A549 (cell line): ENCODE measurements around the gene PLPPR1. TPM values are rescaled to one million over a fixed set of nuclear protein-coding genes. Genes with fewer than 3 reads are reported as not detected.

Experiments
- ATAC-seq, 2 experiments: fragments of 200-7000 bp in 1 of 2; fragments of >200 bp in 1 of 2; cut with Nextera tagmentation in 1 of 2; cut with Tn5 transposase in 1 of 2; 3 replicates each; pipeline versions ENCODE4 v1.8.0 to v1.9.1; 2018 to 2020; ENCODE audit warnings: mild to moderate bottlenecking in 1 of 2, moderate library complexity in 1 of 2
- CTCF ChIA-PET: fragments of 300-600 bp; sonication (Branson Sonifier 250); formaldehyde crosslinking; extraction: SDS; loops from one replicate; lab custom pipeline; 2021; ENCODE audit warnings: antibody characterized with exemption, inconsistent platforms; lab: Yijun Ruan, JAX
- POLR2A ChIA-PET: fragments of 350-600 bp; formaldehyde crosslinking; extraction: SDS; loops from one replicate; lab custom pipeline; 2021; ENCODE audit warnings: antibody characterized with exemption, inconsistent platforms; lab: Yijun Ruan, JAX
- DNase-seq, 2 experiments: peaks; one replicate each; pipeline versions ENCODE4 v3.0.0 to v3.0.0-alpha.2; 2011 to 2016; ENCODE audit warnings: low read depth in 1 of 2, low spot score in 1 of 2
- FAIRE-seq: peaks from 2 replicates; lab custom pipeline; 2011; peaks lifted over from hg19 to GRCh38; lab: Jason Lieb, UNC
- H3K27ac ChIP-seq, 2 experiments: fragments of >200 bp; sonication (Bioruptor Twin); formaldehyde crosslinking; 3 replicates each; pipeline ENCODE4 v1.5.1; 2016 to 2017
- H3K4me1 ChIP-seq: fragments of >200 bp; sonication (Bioruptor Twin); formaldehyde crosslinking; 3 replicates; pipeline ENCODE4 v1.6.1; 2016
- H3K4me2 ChIP-seq: fragments of >200 bp; sonication (Bioruptor Twin); formaldehyde crosslinking; 3 replicates; pipeline ENCODE4 v1.6.1; 2016
- H3K4me3 ChIP-seq: fragments of >200 bp; sonication (Bioruptor Twin); formaldehyde crosslinking; 3 replicates; pipeline ENCODE4 v1.5.1; 2016
- H3K9me3 ChIP-seq: fragments of >200 bp; sonication (Bioruptor Twin); formaldehyde crosslinking; 3 replicates; pipeline ENCODE4 v1.6.1; 2016
- BCL3 ChIP-seq: fragments of >200 bp; sonication (Bioruptor Twin); formaldehyde crosslinking; IDR thresholded peaks from 3 replicates; pipeline ENCODE4 v1.6.1; 2016
- BHLHE40 ChIP-seq: IDR thresholded peaks from 2 replicates; pipeline ENCODE4 v1.6.1; 2012; ENCODE audit warnings: low read depth, low read length, inconsistent platforms
- CEBPB ChIP-seq, 2 experiments: fragments of >200 bp in 1 of 2; sonication (Bioruptor Twin) in 1 of 2; formaldehyde crosslinking in 1 of 2; IDR thresholded peaks; 2 replicates each; pipeline ENCODE4 v1.6.1; 2012 to 2016
- CHD4 ChIP-seq: fragments of 200-600 bp; sonication (generic); IDR thresholded peaks from 2 replicates; pipeline ENCODE4 v1.6.1; 2016; ENCODE audit warnings: antibody characterized with exemption, mild to moderate bottlenecking, borderline replicate concordance
- EHMT2 ChIP-seq: fragments of 200-600 bp; sonication (generic); IDR thresholded peaks from 2 replicates; pipeline ENCODE4 v1.6.1; 2016; ENCODE audit warnings: antibody characterized with exemption, low read depth, mild to moderate bottlenecking, moderate library complexity
- EP300 ChIP-seq, 2 experiments: fragments of >200 bp; sonication (Bioruptor Twin); formaldehyde crosslinking; IDR thresholded peaks; 2 replicates in 1 of 2; 3 replicates in 1 of 2; pipeline ENCODE4 v1.6.1; 2016 to 2017
- JUNB ChIP-seq: fragments of >200 bp; sonication (Bioruptor Twin); formaldehyde crosslinking; IDR thresholded peaks from 2 replicates; pipeline ENCODE4 v1.6.1; 2016
- KDM1A ChIP-seq: fragments of 200-600 bp; sonication (generic); IDR thresholded peaks from 2 replicates; pipeline ENCODE4 v1.6.1; 2016; ENCODE audit warnings: low read depth, mild to moderate bottlenecking
- KDM5A ChIP-seq: fragments of 200-600 bp; sonication (generic); IDR thresholded peaks from 2 replicates; pipeline ENCODE4 v1.6.1; 2016; ENCODE audit warnings: antibody characterized with exemption, mild to moderate bottlenecking
- MAZ ChIP-seq: fragments of 150-350 bp; IDR thresholded peaks from 2 replicates; pipeline ENCODE4 v1.6.1; 2014; ENCODE audit warnings: antibody characterized with exemption, low read depth, low read length, borderline replicate concordance
- NPAS2 ChIP-seq: fragments of 250-450 bp; sonication (Bioruptor Pico); IDR thresholded peaks from 2 replicates; pipeline ENCODE4 v1.8.0; 2022; ENCODE audit warnings: mild to moderate bottlenecking, moderate library complexity, borderline replicate concordance
- POLR2AphosphoS2 ChIP-seq: conservative IDR thresholded peaks from 2 replicates; pipeline ENCODE4 v1.6.1; 2012; ENCODE audit warnings: low read length, improper control_type of control experiment, inconsistent platforms
- RARB ChIP-seq: fragments of 250-450 bp; sonication (Bioruptor Pico); IDR thresholded peaks from 2 replicates; pipeline ENCODE4 v1.8.0; 2021; ENCODE audit warnings: mild to moderate bottlenecking, moderate library complexity
- RNF2 ChIP-seq: fragments of 200-600 bp; sonication (generic); IDR thresholded peaks from 2 replicates; pipeline ENCODE4 v1.6.1; 2016; ENCODE audit warnings: low read depth, mild to moderate bottlenecking, antibody characterized with exemption, moderate library complexity, borderline replicate concordance
- SREBF2 ChIP-seq: fragments of 450-650 bp; IDR thresholded peaks from 2 replicates; pipeline ENCODE4 v1.6.1; 2014; ENCODE audit warnings: mild to moderate bottlenecking, moderate library complexity
- TFCP2L1 ChIP-seq: fragments of 250-450 bp; sonication (Bioruptor Pico); IDR thresholded peaks from 2 replicates; pipeline ENCODE4 v1.5.0; 2021; ENCODE audit warnings: mild to moderate bottlenecking
- ZC3H11A ChIP-seq: fragments of 450-650 bp; IDR thresholded peaks from 2 replicates; pipeline ENCODE4 v1.6.1; 2014; ENCODE audit warnings: antibody characterized with exemption, mild to moderate bottlenecking
- ZNF302 ChIP-seq: fragments of 250-450 bp; sonication (Bioruptor Pico); IDR thresholded peaks from 2 replicates; pipeline ENCODE4 v1.9.0; 2021; ENCODE audit warnings: inconsistent platforms, mild to moderate bottlenecking, moderate library complexity
- WGBS: methylation state at CpG from one replicate; pipeline ENCODE4 v1.1.6; 2017; ENCODE audit errors: missing lambda C conversion rate; 5-methylcytosine and 5-hydroxymethylcytosine counted together
- polyA plus RNA-seq, 4 experiments: library from polyadenylated mRNA; depleted of rRNA in 3 of 4; stranded (reverse); fragments of >200 nt; fragmentation: RNase III in 1 of 4; extraction: RNeasy Plus Mini Kit Qiagen cat#74134 plus additional on column Dnase treatment in 1 of 4; gene quantifications; 2 replicates in 3 of 4; 3 replicates in 1 of 4; pipeline ENCODE4 v1.2.3, GENCODE V29; 2011 to 2017
- TF ChIP-seq, protein P1 (sequence below): fragments of >200 bp; sonication (Bioruptor Twin); formaldehyde crosslinking; IDR thresholded peaks from 2 replicates; pipeline ENCODE4 v1.6.1; 2016
- TF ChIP-seq, protein P2 (sequence below): fragments of 450-650 bp; IDR thresholded peaks from 2 replicates; pipeline ENCODE4 v1.6.1; 2014; ENCODE audit warnings: antibody characterized with exemption
- TF ChIP-seq, protein P3 (sequence below): IDR thresholded peaks from 2 replicates; pipeline ENCODE4 v1.6.1; 2012; ENCODE audit warnings: low read depth, borderline replicate concordance

PLPPR1 gene
- polyA plus RNA-seq, 2 of the 4 experiments (the other 2 are of a cell fraction) = 0.06 to 1.2 TPM

DNA sequence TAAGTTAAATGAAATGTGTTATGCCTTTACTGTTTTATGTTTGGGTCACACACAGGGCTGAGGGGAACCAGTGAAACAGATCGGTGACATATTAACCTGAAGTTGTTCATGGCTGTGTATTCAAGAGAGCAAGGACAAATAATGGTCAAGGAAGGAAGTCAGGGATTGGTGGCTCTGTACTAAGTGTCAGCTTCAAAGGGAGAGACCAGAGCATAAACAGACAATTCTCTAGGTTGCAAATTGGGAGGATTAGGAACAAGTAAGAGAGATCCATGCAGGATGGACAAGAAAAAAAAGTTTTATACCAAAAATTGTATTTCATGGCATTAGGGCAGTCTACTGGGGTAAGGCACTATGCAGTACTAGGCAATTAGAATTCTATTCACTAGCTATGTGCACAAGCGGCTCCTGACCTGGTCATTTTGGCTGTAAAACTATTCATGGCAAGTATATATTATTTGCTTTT lies 156.3 kb downstream of the PLPPR1 start (continued):
- TF ChIP-seq TFCP2L1 (CRISPR knock-in tag) = no peak

GRCh38 chr9:101191723-101192122 lies 163.2 kb downstream of the PLPPR1 start:
- 50% methylated on average over 2 of the region's 2 CpGs for WGBS
- FAIRE-seq (no peak), ATAC-seq (no peak), DNase-seq (no peak)
- no peak overlapping the region for H3K27ac ChIP-seq
- no peak for TF ChIP-seq JUNB
- TF ChIP-seq KDM5A = no peak
- no peak for TF ChIP-seq TFCP2L1 (CRISPR knock-in tag)
- no peak for TF ChIP-seq BCL3
- no peak for TF ChIP-seq EP300 (IDR thresholded peaks at IDR 0.05)
- TF ChIP-seq EHMT2 = no peak
- no peak for TF ChIP-seq NPAS2 (CRISPR knock-in tag)
- TF ChIP-seq ZC3H11A = no peak
- no peak for TF ChIP-seq KDM1A
- no peak for TF ChIP-seq RARB (CRISPR knock-in tag)
- TF ChIP-seq RNF2 = no peak
- CTCF ChIA-PET = no interaction called here
- no peak overlapping the region for H3K4me2 ChIP-seq
- no peaks in the 10 kb centered on the region for H3K4me1 ChIP-seq
- POLR2A ChIA-PET = no interaction called here
- no peak overlapping the region for H3K4me3 ChIP-seq
- H3K9me3 ChIP-seq = no peaks in the 10 kb centered on the region

DNA sequence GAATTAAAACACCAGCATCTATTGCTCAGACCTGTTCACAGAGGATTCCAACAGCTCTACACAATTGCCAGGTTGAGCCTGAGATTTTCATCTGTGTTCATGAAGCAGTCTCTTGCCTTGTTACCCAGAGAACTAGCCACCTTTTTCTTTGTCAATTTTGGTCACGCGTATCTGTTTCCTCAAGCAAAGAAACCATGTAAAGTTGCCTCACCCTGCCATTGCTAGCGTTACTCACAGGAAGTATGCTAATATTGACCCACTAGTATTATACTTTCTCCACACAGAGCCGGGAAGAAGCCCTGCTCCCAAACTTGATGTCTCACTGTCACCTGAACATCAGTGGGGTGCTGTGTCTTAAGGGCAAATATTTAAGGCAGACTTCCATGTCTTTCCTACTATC lies 168.5 kb downstream of the PLPPR1 start:
- 50% methylated on average over 4 of the region's 4 CpGs for WGBS
- H3K4me3 ChIP-seq = no peak overlapping the region

DNA sequence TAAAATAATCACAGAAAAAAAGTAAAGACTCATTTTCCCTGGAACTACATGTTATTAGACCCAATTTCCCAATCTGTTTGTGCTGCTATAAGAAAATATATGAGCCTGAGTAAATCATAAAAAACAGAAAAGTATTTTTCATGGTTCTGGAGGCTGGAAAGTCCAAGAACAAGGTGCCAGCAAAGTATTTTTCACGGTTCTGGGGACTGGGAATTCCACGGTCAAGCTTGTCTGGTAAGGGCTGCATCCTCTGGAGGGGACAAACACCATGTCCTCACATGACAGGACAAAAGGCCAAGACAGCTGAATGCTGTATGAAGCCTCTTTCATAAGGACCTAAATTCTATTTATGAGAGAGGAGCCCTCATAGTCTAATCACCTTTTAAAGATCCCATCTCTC lies 172.3 kb downstream of the PLPPR1 start:
- H3K4me3 ChIP-seq = no peak overlapping the region
- ChIA-PET CTCF (no interaction called here), POLR2A (no interaction called here)
- no peak for TF ChIP-seq SREBF2
- TF ChIP-seq CEBPB (IDR thresholded peaks at IDR 0.05) = no peak
- no peak for TF ChIP-seq ZNF302
- TF ChIP-seq BHLHE40 = no peak
- TF ChIP-seq CHD4 = no peak
- TF ChIP-seq, protein P1, sequence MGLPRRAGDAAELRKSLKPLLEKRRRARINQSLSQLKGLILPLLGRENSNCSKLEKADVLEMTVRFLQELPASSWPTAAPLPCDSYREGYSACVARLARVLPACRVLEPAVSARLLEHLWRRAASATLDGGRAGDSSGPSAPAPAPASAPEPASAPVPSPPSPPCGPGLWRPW = no peak
- no peak for TF ChIP-seq NPAS2 (CRISPR knock-in tag)
- TF ChIP-seq, protein P2, sequence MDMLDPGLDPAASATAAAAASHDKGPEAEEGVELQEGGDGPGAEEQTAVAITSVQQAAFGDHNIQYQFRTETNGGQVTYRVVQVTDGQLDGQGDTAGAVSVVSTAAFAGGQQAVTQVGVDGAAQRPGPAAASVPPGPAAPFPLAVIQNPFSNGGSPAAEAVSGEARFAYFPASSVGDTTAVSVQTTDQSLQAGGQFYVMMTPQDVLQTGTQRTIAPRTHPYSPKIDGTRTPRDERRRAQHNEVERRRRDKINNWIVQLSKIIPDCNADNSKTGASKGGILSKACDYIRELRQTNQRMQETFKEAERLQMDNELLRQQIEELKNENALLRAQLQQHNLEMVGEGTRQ = no peak
- no peak for TF ChIP-seq MAZ
- ATAC-seq = no peak
- no peak for DNase-seq
- H3K27ac ChIP-seq = no peak overlapping the region
- WGBS = 10% methylated on average over 2 of the region's 2 CpGs
- no peaks in the 10 kb centered on the region for H3K9me3 ChIP-seq
- H3K4me2 ChIP-seq = no peak overlapping the region
- no peak for FAIRE-seq
- H3K4me1 ChIP-seq = no peaks in the 10 kb centered on the region

More for the DNA sequence above, 168.5 kb downstream of the PLPPR1 start:
- H3K4me2 ChIP-seq = no peak overlapping the region
- ATAC-seq (no peak), DNase-seq (no peak), FAIRE-seq (no peak)
- H3K9me3 ChIP-seq = no peaks in the 10 kb centered on the region
- ChIA-PET POLR2A (no interaction called here), CTCF (interaction anchor here (1.0 kb wide), 1 partner anchor 17 kb away, joined by 3 read pairs; no protein-coding TSS in a partner anchor)
- no peaks in the 10 kb centered on the region for H3K4me1 ChIP-seq
- no peak for TF ChIP-seq POLR2AphosphoS2
- TF ChIP-seq, protein P3, sequence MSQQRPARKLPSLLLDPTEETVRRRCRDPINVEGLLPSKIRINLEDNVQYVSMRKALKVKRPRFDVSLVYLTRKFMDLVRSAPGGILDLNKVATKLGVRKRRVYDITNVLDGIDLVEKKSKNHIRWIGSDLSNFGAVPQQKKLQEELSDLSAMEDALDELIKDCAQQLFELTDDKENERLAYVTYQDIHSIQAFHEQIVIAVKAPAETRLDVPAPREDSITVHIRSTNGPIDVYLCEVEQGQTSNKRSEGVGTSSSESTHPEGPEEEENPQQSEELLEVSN = no peak
- TF ChIP-seq RNF2 = no peak
- no peak overlapping the region for H3K27ac ChIP-seq
